HCT116 (cell line): ENCODE data around the gene PRELID2. TPM values are rescaled to one million over a fixed set of nuclear protein-coding genes. Genes with fewer than 3 reads are reported as not detected.

ENCODE experiments used
- ATAC-seq: fragments of 200-7000 bp; cut with Tn5 transposase; 2 replicates; pipeline ENCODE4 v1.9.1; 2020; ENCODE audit warnings: mild to moderate bottlenecking, moderate library complexity
- BruUV-seq: library from RNA; stranded (reverse); fragments of 400-500 nt; replicated peaks from 2 replicates; lab custom pipeline; 2021; lab: Mats Ljungman, UMichigan
- CTCF ChIA-PET: fragments of 300-600 bp; sonication (Branson Sonifier 250); formaldehyde crosslinking; loops from one replicate; lab custom pipeline; 2021; ENCODE audit warnings: antibody characterized with exemption; lab: Charles Lee
- POLR2A ChIA-PET: fragments of 300-600, 350-600 bp; sonication (Branson Sonifier 250); formaldehyde crosslinking; loops from one replicate; lab custom pipeline; 2021; ENCODE audit warnings: antibody characterized with exemption; lab: Charles Lee
- RAD21 ChIA-PET, 2 experiments: fragments of 300-600 bp; sonication (Branson Sonifier 250); formaldehyde crosslinking; loops; one replicate each; lab custom pipeline; 2023; ENCODE audit warnings: low total read pairs in 2 of 2; ENCODE audit not compliant: uncharacterized antibody in 2 of 2, unreplicated experiment in 2 of 2, low non-redundant PET in 1 of 2; lab: Charles Lee
- DNase-seq: peaks from one replicate; pipeline ENCODE4 v3.0.0-alpha.2; 2010; ENCODE audit warnings: low read depth, low spot score
- H2AFZ ChIP-seq: fragments of 200-600 bp; shearing (Covaris generic), sonication (generic); 2 replicates; pipeline ENCODE4 v1.6.1; 2017; ENCODE audit warnings: low read depth, mixed run types, mixed read lengths, antibody characterized with exemption, low read length; ENCODE audit not compliant: poor library complexity, severe bottlenecking
- H3K27ac ChIP-seq: 2 replicates; pipeline ENCODE4 v1.5.1; 2012; ENCODE audit warnings: low read depth, low read length
- H3K27me3 ChIP-seq: fragments of 200-600 bp; sonication (generic); 2 replicates; pipeline ENCODE4 v1.6.1; 2016; ENCODE audit warnings: mixed run types, low read length, mixed read lengths; ENCODE audit not compliant: insufficient read depth
- H3K36me3 ChIP-seq, 2 experiments: fragments of 200-500 bp in 1 of 2; fragments of 200-600 bp in 1 of 2; sonication (Bioruptor generic) in 1 of 2; sonication (generic) in 1 of 2; 2 replicates each; pipeline versions ENCODE4 v1.5.1 to v1.6.1; 2014 to 2016; ENCODE audit warnings: low read length in 2 of 2, inconsistent platforms in 1 of 2, mixed read lengths in 1 of 2, mixed run types in 1 of 2; ENCODE audit not compliant: insufficient read depth in 2 of 2, control insufficient read depth in 1 of 2
- H3K4me1 ChIP-seq, 2 experiments: fragments of 200-600 bp in 1 of 2; sonication (generic) in 1 of 2; 2 replicates each; pipeline versions ENCODE4 v1.5.1 to v1.6.1; 2012 to 2017; ENCODE audit warnings: low read length in 2 of 2, inconsistent platforms in 1 of 2, mild to moderate bottlenecking in 1 of 2, mixed read lengths in 1 of 2, mixed run types in 1 of 2, moderate library complexity in 1 of 2; ENCODE audit not compliant: insufficient read depth in 2 of 2, control insufficient read depth in 1 of 2
- H3K4me2 ChIP-seq: fragments of 200-600 bp; sonication (generic); 2 replicates; pipeline ENCODE4 v1.6.1; 2017; ENCODE audit warnings: mixed run types, low read length, mixed read lengths
- H3K4me3 ChIP-seq, 2 experiments: fragments of 200-600 bp in 1 of 2; sonication (generic) in 1 of 2; replicated peaks in 1 of 2; 2 replicates each; pipeline ENCODE4 v1.5.1; 2011 to 2016; ENCODE audit warnings: low read length in 2 of 2, control low read depth in 1 of 2, low read depth in 1 of 2, mild to moderate bottlenecking in 1 of 2, mixed read lengths in 1 of 2, mixed run types in 1 of 2
- H3K79me2 ChIP-seq: fragments of 200-600 bp; sonication (generic); 2 replicates; pipeline ENCODE4 v1.6.1; 2017; ENCODE audit warnings: mild to moderate bottlenecking, mixed run types, low read length, moderate library complexity, mixed read lengths; ENCODE audit not compliant: insufficient read depth
- H3K9ac ChIP-seq: fragments of 200-600 bp; sonication (generic); 2 replicates; pipeline ENCODE4 v1.6.1; 2016; ENCODE audit warnings: low read length, mixed read lengths
- H3K9me2 ChIP-seq: fragments of 200-600 bp; sonication (generic), shearing (Covaris generic); 2 replicates; pipeline ENCODE4 v1.6.1; 2017; ENCODE audit warnings: mixed run types, mild to moderate bottlenecking, moderate library complexity; ENCODE audit not compliant: insufficient read depth
- H3K9me3 ChIP-seq, 2 experiments: fragments of 200-500 bp in 1 of 2; fragments of 200-600 bp in 1 of 2; sonication (Bioruptor generic) in 1 of 2; sonication (generic) in 1 of 2; 2 replicates each; pipeline ENCODE4 v1.6.1; 2014 to 2017; ENCODE audit warnings: low read length in 2 of 2, mixed read lengths in 2 of 2, inconsistent platforms in 1 of 2, low read depth in 1 of 2, mild to moderate bottlenecking in 1 of 2, mixed run types in 1 of 2, moderate library complexity in 1 of 2; ENCODE audit not compliant: control insufficient read depth in 1 of 2, insufficient read depth in 1 of 2
- H4K20me1 ChIP-seq: fragments of 200-600 bp; sonication (generic), shearing (Covaris generic); 2 replicates; pipeline ENCODE4 v1.6.1; 2017; ENCODE audit warnings: mixed run types, mild to moderate bottlenecking, moderate library complexity; ENCODE audit not compliant: insufficient read depth
- EGR1 ChIP-seq: IDR thresholded peaks from 2 replicates; pipeline ENCODE4 v1.6.1; 2012; ENCODE audit warnings: low read depth
- ELF1 ChIP-seq: IDR thresholded peaks from 2 replicates; pipeline ENCODE4 v1.6.1; 2012; ENCODE audit warnings: low read depth, borderline replicate concordance
- SRF ChIP-seq: IDR thresholded peaks from 2 replicates; pipeline ENCODE4 v1.6.1; 2012; ENCODE audit warnings: low read depth
- intact Hi-C: fragments of 100-400 bp; cut with micrococcal nuclease; formaldehyde crosslinking; loops from 2 replicates; pipeline ENCODE4 v1.10.0; 2022
- total RNA-seq: library from RNA; stranded (reverse); gene quantifications from one replicate; pipeline ENCODE4 v1.2.1, GENCODE V29; 2021; ENCODE audit not compliant: unreplicated experiment

PRELID2 gene
- total RNA-seq, 1 experiment from 2014 or later, result 20.1 TPM

DNA sequence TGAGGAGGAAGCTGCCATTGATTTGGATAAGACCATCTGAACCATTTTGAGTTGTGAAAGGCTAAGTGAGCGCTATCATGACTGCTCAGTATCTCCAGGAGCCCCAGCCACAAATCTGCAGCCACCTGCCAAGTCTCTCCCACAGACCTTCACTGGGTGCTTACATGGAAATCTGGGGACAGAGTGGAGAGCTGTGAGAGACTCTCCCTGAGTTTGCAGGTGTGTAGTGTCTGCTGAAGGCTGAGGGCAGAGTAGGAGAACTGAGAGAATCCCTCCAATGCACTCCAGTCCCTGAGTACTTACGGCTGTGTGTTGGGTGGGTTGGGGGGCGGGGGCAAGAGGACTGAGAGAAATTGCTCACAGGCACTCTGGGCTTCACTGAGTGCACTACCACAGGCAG, 123.7 kb downstream of the PRELID2 start:
- Histone ChIP-seq H3K4me2 (no peak overlapping the region), H3K79me2 (no peaks in the 10 kb centered on the region), H3K36me3 (no peaks in the 10 kb centered on the region), H3K4me1 (no peaks in the 10 kb centered on the region), H3K27ac (no peak overlapping the region), H3K9ac (no peak overlapping the region)
- no TSS peak for BruUV-seq
- intact Hi-C loops, result no loop called here
- no peak for TF ChIP-seq SRF
- no peak for TF ChIP-seq ELF1
- TF ChIP-seq EGR1, result no peak
- TF ChIP-seq, all 23 proteins: peak for 0
- H3K9me2 ChIP-seq, result no peaks in the 10 kb centered on the region
- ChIA-PET POLR2A (no interaction called here), CTCF (interaction anchor here (1.1 kb wide), 1 partner anchor 11 kb away, joined by 3 read pairs; no protein-coding TSS in a partner anchor), RAD21 (no interaction called here)
- no peak for ATAC-seq
- DNase-seq, result no peak
- no peak overlapping the region for H3K4me3 ChIP-seq
- H3K9me3 ChIP-seq, result no peaks in the 10 kb centered on the region
- no peak overlapping the region for H2AFZ ChIP-seq
- no peaks in the 10 kb centered on the region for H4K20me1 ChIP-seq
- H3K27me3 ChIP-seq, result no peaks in the 10 kb centered on the region

Other genes starting within 250 kb of the PRELID2 start
- gene GRXCR2, start 37.7 kb upstream of the PRELID2 start, total RNA-seq, result not detected
- gene SH3RF2, start 101.2 kb upstream of the PRELID2 start, total RNA-seq, result 14.3 TPM